Ovary (tissue), 9 donors: Measurements from ENCODE around the gene UBAP1. TPM values are rescaled to one million over a fixed set of nuclear protein-coding genes. Genes with fewer than 3 reads are reported as not detected.

ENCODE experiments used
- DNase-seq, 5 donors: peaks; one replicate each; pipeline ENCODE4 v3.0.0-alpha.2; 2019 to 2020
- H3K27ac ChIP-seq, 2 donors: fragments of 200-600 bp; one replicate each; pipeline versions ENCODE4 v1.5.1 to v1.8.0; 2019 to 2022
- H3K27me3 ChIP-seq: fragments of 200-600 bp; one replicate; pipeline ENCODE4 v1.8.0; 2022
- H3K36me3 ChIP-seq: fragments of 200-600 bp; sonication (generic); one replicate; pipeline ENCODE4 v1.5.1; 2019
- H3K4me1 ChIP-seq: one replicate; pipeline ENCODE4 v1.8.1; 2013; ENCODE audit warnings: mild to moderate bottlenecking, moderate library complexity; ENCODE audit not compliant: insufficient read depth
- H3K4me3 ChIP-seq: fragments of 200-600 bp; sonication (generic); one replicate; pipeline ENCODE4 v1.5.1; 2017
- H3K9me3 ChIP-seq, 2 donors: fragments of 200-600 bp in 1 of 2; sonication (generic) in 1 of 2; one replicate each; pipeline versions ENCODE4 v1.5.1 to v1.8.1; 2013 to 2019; ENCODE audit warnings: mild to moderate bottlenecking in 1 of 2, moderate library complexity in 1 of 2
- CTCF ChIP-seq, 3 donors: fragments of 450-650 bp in 2 of 3; fragments of 200-600 bp in 1 of 3; IDR thresholded peaks; one replicate each; pipeline versions ENCODE4 v1.5.1 to v1.8.0; 2016 to 2022; ENCODE audit warnings: antibody characterized with exemption in 3 of 3, mild to moderate bottlenecking in 1 of 3
- EP300 ChIP-seq: sonication (generic); formaldehyde crosslinking; IDR thresholded peaks from one replicate; pipeline ENCODE4 v1.6.1; 2017; ENCODE audit warnings: antibody characterized with exemption
- POLR2A ChIP-seq: fragments of 450-650 bp; IDR thresholded peaks from one replicate; pipeline ENCODE4 v1.6.1; 2017; ENCODE audit warnings: antibody characterized with exemption, mild to moderate bottlenecking, moderate library complexity
- WGBS, 3 donors: extraction: QIAGEN DNeasy Blood & Tissue Kit in 1 of 3; methylation state at CpG; one replicate each; pipeline versions ENCODE4 v1.1.5 to v1.1.7; 2013 to 2017; 5-methylcytosine and 5-hydroxymethylcytosine counted together
- intact Hi-C, 4 donors: fragments of 100-400 bp; cut with DNase I; formaldehyde crosslinking; loops; one replicate each; pipeline versions ENCODE4 v1.11.0 to v1.15.1; 2022 to 2023
- polyA plus RNA-seq, 2 donors: library from polyadenylated mRNA; stranded (reverse); fragments of 200-250 nt in 1 of 2; fragments of 350-450 nt in 1 of 2; fragmentation: Illumina TruSeq in 1 of 2; extraction: RNeasy Lipid Tissue Mini Kit (QIAGEN cat#74804) in 1 of 2; gene quantifications; one replicate each; pipeline ENCODE4 v1.2.3, GENCODE V29; 2013 to 2014
- total RNA-seq, 7 donors: library from RNA; depleted of rRNA in 2 of 7; stranded (reverse); fragments of >200 nt in 2 of 7; fragmentation: NEBNext Ultra II Directional in 3 of 7; extraction: Animal tissue kit (Norgen Biotek cat#: 25700) in 3 of 7; gene quantifications; one replicate each; pipeline versions ENCODE4 v1.1.0 to v1.2.4, GENCODE V29; 2016 to 2023
- donor health status: DM: no; HTN: no; CAD: no; lungs with moderate emphysema.
- donor health status: DM: no; HTN: no; CAD: no.
- donor health status: Bipolar disorder and iron deficiency.
- donor health status: DM: yes; HTN: yes; CAD: no.
- donor health status: DM: no; HTN: no; CAD: no.
- donor health status: DM: yes; HTN: yes; CAD: no.

Gene UBAP1
- total and polyA plus RNA-seq, 9 donors = 25.8 to 93.9 (median 44.8) TPM

- 94 to 97% (median 95%) methylated on average over 4 of the region's 4 CpGs for WGBS, 3 donors
- Histone ChIP-seq H3K27me3 (no peaks in the 10 kb centered on the region), H3K4me3 (no peak overlapping the region), H3K27ac (no peak overlapping the region), H3K36me3 (no peaks in the 10 kb centered on the region), H3K4me1 (peaks cover 2% of the 10 kb centered on the region), H3K9me3 (no peaks in the 10 kb centered on the region)
- no peak for TF ChIP-seq CTCF (IDR thresholded peaks at IDR 0.05)
- TF ChIP-seq EP300 = no peak
- no peak for TF ChIP-seq POLR2A
- no peak for DNase-seq
- intact Hi-C loops = no loop called here
Observed at GRCh38 chr9:34230556-34230955, 51.7 kb downstream of the UBAP1 start.

GRCh38 chr9:34232201-34232600, 53.4 kb downstream of the UBAP1 start:
- TF ChIP-seq CTCF (IDR thresholded peaks at IDR 0.05) (no peak), POLR2A (no peak), EP300 (no peak)
- no peaks in the 10 kb centered on the region for H3K9me3 ChIP-seq
- intact Hi-C loops = no loop called here
- H3K27me3 ChIP-seq = no peaks in the 10 kb centered on the region
- no peaks in the 10 kb centered on the region for H3K36me3 ChIP-seq
- H3K27ac ChIP-seq = no peak overlapping the region
- H3K4me1 ChIP-seq = no peaks in the 10 kb centered on the region
- WGBS, 3 donors = 96 to 99% (median 97%) methylated on average over 2 of the region's 2 CpGs
- DNase-seq = no peak
- H3K4me3 ChIP-seq = no peak overlapping the region

- no peaks in the 10 kb centered on the region for H3K36me3 ChIP-seq
- intact Hi-C loops = no loop called here
- no peaks in the 10 kb centered on the region for H3K4me1 ChIP-seq
- WGBS, 3 donors = 93 to 97% (median 95%) methylated on average over 1 of the region's 1 CpG
- no peak overlapping the region for H3K27ac ChIP-seq
- H3K9me3 ChIP-seq = no peaks in the 10 kb centered on the region
- DNase-seq = no peak
- no peak overlapping the region for H3K4me3 ChIP-seq
- TF ChIP-seq EP300 (no peak), CTCF (IDR thresholded peaks at IDR 0.05) (no peak), POLR2A (no peak)
- no peaks in the 10 kb centered on the region for H3K27me3 ChIP-seq
Observed at GRCh38 chr9:34233672-34234071, 54.8 kb downstream of the UBAP1 start.

GRCh38 chr9:34237836-34238235, 59.0 kb downstream of the UBAP1 start:
- no peak for TF ChIP-seq POLR2A
- no peak for TF ChIP-seq CTCF (IDR thresholded peaks at IDR 0.05)
- TF ChIP-seq EP300 = no peak
- Histone ChIP-seq H3K4me1 (peaks cover 10% of the 10 kb centered on the region), H3K36me3 (no peaks in the 10 kb centered on the region), H3K4me3 (no peak overlapping the region), H3K27me3 (no peaks in the 10 kb centered on the region), H3K27ac (no peak overlapping the region), H3K9me3 (no peaks in the 10 kb centered on the region)
- intact Hi-C loops = no loop called here
- DNase-seq = no peak
- WGBS, 3 donors = 79 to 85% (median 81%) methylated on average over 4 of the region's 4 CpGs

GRCh38 chr9:34240006-34240405, 61.2 kb downstream of the UBAP1 start:
- DNase-seq = no peak
- no peak overlapping the region for H3K4me3 ChIP-seq
- 11 to 28% (median 15%) methylated on average over 1 of the region's 1 CpG for WGBS, 3 donors
- no peaks in the 10 kb centered on the region for H3K36me3 ChIP-seq
- no peaks in the 10 kb centered on the region for H3K9me3 ChIP-seq
- no peaks in the 10 kb centered on the region for H3K27me3 ChIP-seq
- TF ChIP-seq CTCF (IDR thresholded peaks at IDR 0.05) (no peak), POLR2A (no peak), EP300 (no peak)
- H3K27ac ChIP-seq = no peak overlapping the region
- H3K4me1 ChIP-seq = peaks cover 16% of the 10 kb centered on the region
- intact Hi-C loops = no loop called here
